GM23338 (cell line): Measurements from ENCODE around the gene HEATR1. TPM values are rescaled to one million over a fixed set of nuclear protein-coding genes. Genes with fewer than 3 reads are reported as not detected.

ENCODE experiments used
- ATAC-seq: fragments of 200-7000 bp; cut with Tn5 transposase; 3 replicates; pipeline ENCODE4 v1.9.1; 2020
- DNase-seq: peaks from one replicate; pipeline ENCODE4 v3.0.0-alpha.2; 2015; ENCODE audit warnings: low spot score
- H2AFZ ChIP-seq: fragments of 200-600 bp; sonication (generic); 2 replicates; pipeline ENCODE4 v1.8.0; 2016; ENCODE audit warnings: antibody characterized with exemption, mild to moderate bottlenecking, moderate library complexity
- H3F3A ChIP-seq: fragments of 200-600 bp; sonication (generic); replicated peaks from 2 replicates; pipeline ENCODE4 v1.8.0; 2017; ENCODE audit warnings: antibody characterized with exemption, mixed run types, low read depth
- H3K27ac ChIP-seq: fragments of 200-600 bp; sonication (generic); 2 replicates; pipeline ENCODE4 v1.6.1; 2016; ENCODE audit warnings: low read depth
- H3K27me3 ChIP-seq: fragments of 200-600 bp; sonication (generic); 2 replicates; pipeline ENCODE4 v1.8.0; 2016; ENCODE audit warnings: mild to moderate bottlenecking, mixed run types, moderate library complexity; ENCODE audit not compliant: insufficient read depth
- H3K36me3 ChIP-seq: fragments of 200-600 bp; sonication (generic); 2 replicates; pipeline ENCODE4 v1.8.0; 2016; ENCODE audit warnings: mild to moderate bottlenecking; ENCODE audit not compliant: insufficient read depth
- H3K4me1 ChIP-seq: fragments of 200-600 bp; sonication (generic); 2 replicates; pipeline ENCODE4 v1.8.0; 2016; ENCODE audit warnings: mild to moderate bottlenecking, moderate library complexity; ENCODE audit not compliant: insufficient read depth
- H3K4me2 ChIP-seq: fragments of 200-600 bp; sonication (generic); 2 replicates; pipeline ENCODE4 v1.7.1; 2017; ENCODE audit warnings: mixed run types
- H3K4me3 ChIP-seq: fragments of 200-600 bp; sonication (generic); 2 replicates; pipeline ENCODE4 v1.6.1; 2016; ENCODE audit warnings: mixed run types
- H3K79me2 ChIP-seq: fragments of 200-600 bp; sonication (generic); replicated peaks from 2 replicates; pipeline ENCODE4 v1.8.0; 2017; ENCODE audit warnings: mild to moderate bottlenecking; ENCODE audit not compliant: insufficient read depth
- H3K9me2 ChIP-seq: fragments of 200-600 bp; sonication (generic); 2 replicates; pipeline ENCODE4 v1.8.0; 2017; ENCODE audit not compliant: insufficient read depth
- H4K20me1 ChIP-seq: fragments of 200-600 bp; sonication (generic); replicated peaks from 2 replicates; pipeline ENCODE4 v1.8.0; 2017; ENCODE audit warnings: mild to moderate bottlenecking; ENCODE audit not compliant: insufficient read depth
- H3K27ac Mint-ChIP-seq: 2 replicates; pipeline ENCODE4 v1.8.0; 2020; ENCODE audit warnings: inconsistent platforms, mild to moderate bottlenecking, moderate library complexity, mixed read lengths
- H3K27me3 Mint-ChIP-seq: 3 replicates; pipeline ENCODE4 v1.8.0; 2022; ENCODE audit warnings: low read depth, mild to moderate bottlenecking, moderate library complexity, mixed read lengths, inconsistent platforms; ENCODE audit not compliant: insufficient read depth, poor library complexity
- H3K36me3 Mint-ChIP-seq: 3 replicates; pipeline ENCODE4 v1.8.0; 2021; ENCODE audit warnings: low read depth, mild to moderate bottlenecking, inconsistent platforms, moderate library complexity, mixed read lengths
- H3K4me1 Mint-ChIP-seq: 3 replicates; pipeline ENCODE4 v1.8.0; 2020; ENCODE audit warnings: mild to moderate bottlenecking, inconsistent platforms, mixed read lengths
- H3K4me3 Mint-ChIP-seq: 3 replicates; pipeline ENCODE4 v1.8.0; 2021; ENCODE audit warnings: moderate library complexity, mild to moderate bottlenecking, inconsistent platforms, mixed read lengths
- H3K9me3 Mint-ChIP-seq: 3 replicates; pipeline ENCODE4 v1.8.0; 2020; ENCODE audit warnings: moderate library complexity, mild to moderate bottlenecking, inconsistent platforms, mixed read lengths
- CREB1 ChIP-seq: fragments of 250-450 bp; sonication (Bioruptor Pico); IDR thresholded peaks from 2 replicates; pipeline ENCODE4 v1.5.0; 2020; ENCODE audit warnings: low read depth, mild to moderate bottlenecking, moderate library complexity
- ETS1 ChIP-seq: IDR thresholded peaks from 2 replicates; pipeline ENCODE4 v1.6.1; 2016; ENCODE audit warnings: antibody characterized with exemption
- EZH2phosphoT487 ChIP-seq: fragments of 200-600 bp; sonication (generic); IDR thresholded peaks from one replicate; pipeline ENCODE4 v1.8.1; 2018; ENCODE audit warnings: antibody characterized with exemption; ENCODE audit not compliant: unreplicated experiment
- JUNB ChIP-seq: IDR thresholded peaks from one replicate; pipeline ENCODE4 v1.6.1; 2016; ENCODE audit warnings: antibody characterized with exemption; ENCODE audit not compliant: unreplicated experiment
- NANOG ChIP-seq: IDR thresholded peaks from 2 replicates; pipeline ENCODE4 v1.6.1; 2016; ENCODE audit warnings: antibody characterized with exemption, borderline replicate concordance
- POLR2AphosphoS5 ChIP-seq: IDR thresholded peaks from 2 replicates; pipeline ENCODE4 v1.6.1; 2016; ENCODE audit warnings: antibody characterized with exemption, low read depth
- REST ChIP-seq: IDR thresholded peaks from one replicate; pipeline ENCODE4 v1.6.1; 2018; ENCODE audit warnings: antibody characterized with exemption; ENCODE audit not compliant: unreplicated experiment
- STAT1 ChIP-seq: IDR thresholded peaks from one replicate; pipeline ENCODE4 v1.6.1; 2016; ENCODE audit warnings: antibody characterized with exemption; ENCODE audit not compliant: unreplicated experiment
- ZNF114 ChIP-seq: fragments of 250-450 bp; sonication (Bioruptor Pico); IDR thresholded peaks from 2 replicates; pipeline ENCODE4 v1.5.0; 2020; ENCODE audit warnings: mild to moderate bottlenecking, moderate library complexity
- ZNF331 ChIP-seq: fragments of 250-450 bp; sonication (Bioruptor Pico); IDR thresholded peaks from 2 replicates; pipeline ENCODE4 v1.5.0; 2020; ENCODE audit warnings: low read depth, mild to moderate bottlenecking, moderate library complexity
- polyA plus RNA-seq: library from polyadenylated mRNA; unstranded; fragments of >200 nt; fragmentation: Nextera tagmentation; extraction: Ambion mirVana; gene quantifications from 2 replicates; pipeline ENCODE4 v1.2.1, GENCODE V29; 2016
- total RNA-seq: library from RNA; depleted of rRNA; stranded (reverse); fragments of >200 nt; shearing (Covaris generic); gene quantifications from 2 replicates; pipeline ENCODE4 v1.2.3, GENCODE V29; 2014

Gene HEATR1
- total and polyA plus RNA-seq, 2 experiments from 2014 or later, result 17.2 to 81.1 TPM

- TF ChIP-seq ZNF331 (CRISPR knock-in tag) (no peak), POLR2AphosphoS5 (no peak), REST (no peak), JUNB (no peak)
Observed at GRCh38 chr1:236509203-236509602, 95.1 kb downstream of the HEATR1 start (continued).

- DNase-seq (no peak), ATAC-seq (no peak)
- H3F3A ChIP-seq, result no peaks in the 10 kb centered on the region
- Mint-ChIP-seq H3K9me3 (no peaks in the 10 kb centered on the region), H3K4me3 (no peak overlapping the region), H3K27ac (no peak overlapping the region), H3K36me3 (no peaks in the 10 kb centered on the region), H3K4me1 (peaks cover 16% of the 10 kb centered on the region), H3K27me3 (peaks cover 1% of the 10 kb centered on the region)
- H3K9me2 ChIP-seq, result no peaks in the 10 kb centered on the region
- H4K20me1 ChIP-seq, result no peaks in the 10 kb centered on the region
- H3K4me2 ChIP-seq, result no peak overlapping the region
- H2AFZ ChIP-seq, result no peak overlapping the region; the same call in 1 of the 2 replicates
- H3K36me3 ChIP-seq, result no peaks in the 10 kb centered on the region
- H3K4me3 ChIP-seq, result no peak overlapping the region
- no peak overlapping the region for H3K27ac ChIP-seq
- TF ChIP-seq CREB1 (CRISPR knock-in tag) (no peak), NANOG (no peak), JUNB (no peak), EZH2phosphoT487 (no peak)
- H3K4me1 ChIP-seq, result no peaks in the 10 kb centered on the region
- no peaks in the 10 kb centered on the region for H3K27me3 ChIP-seq
- H3K79me2 ChIP-seq, result no peaks in the 10 kb centered on the region
Observed at GRCh38 chr1:236508593-236509027, 95.7 kb downstream of the HEATR1 start.

- no peak overlapping the region for H2AFZ ChIP-seq
- no peak overlapping the region for H3K4me2 ChIP-seq
- no peaks in the 10 kb centered on the region for H3K79me2 ChIP-seq
- peaks cover 3% of the 10 kb centered on the region for H3K27me3 Mint-ChIP-seq
- H3K9me3 Mint-ChIP-seq, result no peaks in the 10 kb centered on the region; the same call in 2 of the 3 replicates
- no peak for ATAC-seq
- peaks cover 21% of the 10 kb centered on the region for H3K4me1 Mint-ChIP-seq
- H3K27ac ChIP-seq, result no peak overlapping the region
- H3F3A ChIP-seq, result peaks cover 8% of the 10 kb centered on the region; the same call in 1 of the 2 replicates
- H3K36me3 Mint-ChIP-seq, result no peaks in the 10 kb centered on the region
- no peak overlapping the region for H3K4me3 ChIP-seq
- DNase-seq, result no peak
- H3K27ac Mint-ChIP-seq, result no peak overlapping the region
- H3K4me1 ChIP-seq, result peaks cover 7% of the 10 kb centered on the region
- no peak overlapping the region for H3K4me3 Mint-ChIP-seq
- H3K27me3 ChIP-seq, result no peaks in the 10 kb centered on the region
- no peaks in the 10 kb centered on the region for H3K36me3 ChIP-seq
- no peaks in the 10 kb centered on the region for H4K20me1 ChIP-seq
- H3K9me2 ChIP-seq, result no peaks in the 10 kb centered on the region
- no peak for TF ChIP-seq STAT1
- no peak for TF ChIP-seq ETS1
- no peak for TF ChIP-seq ZNF114
- TF ChIP-seq EZH2phosphoT487, result no peak
Observed at GRCh38 chr1:236507022-236507700, 97.2 kb downstream of the HEATR1 start.
